HCT116 (cell line): ENCODE data around the gene RPLP2.

ENCODE experiments used
- ATF3 ChIP-seq: IDR thresholded peaks from 2 replicates; pipeline ENCODE4 v1.6.1; 2012
- CEBPB ChIP-seq: IDR thresholded peaks from 2 replicates; pipeline ENCODE4 v1.6.1; 2012; ENCODE audit warnings: low read depth
- EZH2 ChIP-seq: fragments of 200-600 bp; sonication (generic); IDR thresholded peaks from 2 replicates; pipeline ENCODE4 v1.6.1; 2017; ENCODE audit warnings: antibody characterized with exemption, mixed run types
- EZH2phosphoT487 ChIP-seq: fragments of 200-600 bp; IDR thresholded peaks from 2 replicates; pipeline ENCODE4 v1.6.1; 2018; ENCODE audit warnings: antibody characterized with exemption, borderline replicate concordance
- FOSL1 ChIP-seq: IDR thresholded peaks from 2 replicates; pipeline ENCODE4 v1.6.1; 2012; ENCODE audit warnings: low read depth
- POLR2A ChIP-seq: IDR thresholded peaks from 2 replicates; pipeline ENCODE4 v1.7.0; 2011; ENCODE audit warnings: borderline replicate concordance; ENCODE audit not compliant: insufficient read depth, insufficient read length; ENCODE audit errors: extremely low read depth
- POLR2AphosphoS5 ChIP-seq: IDR thresholded peaks from 2 replicates; pipeline ENCODE4 v1.6.1; 2011; ENCODE audit warnings: mild to moderate bottlenecking, low read depth, low read length, moderate library complexity
- REST ChIP-seq: IDR thresholded peaks from 2 replicates; pipeline ENCODE4 v1.6.1; 2012; ENCODE audit warnings: low read depth
- SRF ChIP-seq: IDR thresholded peaks from 2 replicates; pipeline ENCODE4 v1.6.1; 2012; ENCODE audit warnings: low read depth
- TF ChIP-seq, protein P1 (sequence below), 3 experiments: fragments of 200-600 bp in 1 of 3; sonication (generic) in 1 of 3; IDR thresholded peaks in 2 of 3; conservative IDR thresholded peaks in 1 of 3; 2 replicates each; pipeline ENCODE4 v1.5.1; 2012 to 2017; ENCODE audit warnings: low read depth in 2 of 3, low read length in 2 of 3, antibody characterized with exemption in 1 of 3, borderline replicate concordance in 1 of 3, control low read depth in 1 of 3, mild to moderate bottlenecking in 1 of 3, mixed read lengths in 1 of 3, mixed run types in 1 of 3, moderate library complexity in 1 of 3; ENCODE audit not compliant: insufficient read depth in 1 of 3

DNA sequence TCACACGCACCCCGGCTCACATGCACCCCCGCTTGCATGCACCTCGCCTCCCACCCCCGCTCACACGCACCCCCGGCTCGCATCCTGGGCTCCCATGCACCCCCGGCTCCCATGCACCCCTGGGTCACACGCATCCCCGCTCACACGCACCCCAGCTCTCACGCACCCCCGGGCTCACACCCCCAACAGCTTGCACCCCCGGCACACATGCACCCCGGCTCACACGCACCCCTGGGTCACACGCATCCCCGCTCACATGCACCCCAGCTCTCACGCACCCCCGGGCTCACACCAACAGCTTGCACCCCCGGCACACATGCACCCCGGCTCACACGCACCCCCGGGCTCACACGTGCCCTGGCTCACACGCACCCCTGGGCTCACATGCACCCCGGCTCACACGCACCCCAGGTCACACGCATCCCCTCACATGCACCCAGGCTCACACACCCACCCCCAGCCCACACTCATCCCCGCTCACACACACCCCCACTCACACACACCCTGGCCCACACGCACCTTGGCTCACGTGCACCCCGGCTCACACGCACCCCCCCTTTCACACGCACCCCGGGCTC is 49.1 kb downstream of the RPLP2 start:
- TF ChIP-seq POLR2A (no peak), CEBPB (no peak), REST (no peak), ATF3 (no peak), POLR2AphosphoS5 (no peak), EZH2phosphoT487 (no peak), EZH2 (no peak), SRF (no peak), FOSL1 (no peak)
- TF ChIP-seq, protein P1, sequence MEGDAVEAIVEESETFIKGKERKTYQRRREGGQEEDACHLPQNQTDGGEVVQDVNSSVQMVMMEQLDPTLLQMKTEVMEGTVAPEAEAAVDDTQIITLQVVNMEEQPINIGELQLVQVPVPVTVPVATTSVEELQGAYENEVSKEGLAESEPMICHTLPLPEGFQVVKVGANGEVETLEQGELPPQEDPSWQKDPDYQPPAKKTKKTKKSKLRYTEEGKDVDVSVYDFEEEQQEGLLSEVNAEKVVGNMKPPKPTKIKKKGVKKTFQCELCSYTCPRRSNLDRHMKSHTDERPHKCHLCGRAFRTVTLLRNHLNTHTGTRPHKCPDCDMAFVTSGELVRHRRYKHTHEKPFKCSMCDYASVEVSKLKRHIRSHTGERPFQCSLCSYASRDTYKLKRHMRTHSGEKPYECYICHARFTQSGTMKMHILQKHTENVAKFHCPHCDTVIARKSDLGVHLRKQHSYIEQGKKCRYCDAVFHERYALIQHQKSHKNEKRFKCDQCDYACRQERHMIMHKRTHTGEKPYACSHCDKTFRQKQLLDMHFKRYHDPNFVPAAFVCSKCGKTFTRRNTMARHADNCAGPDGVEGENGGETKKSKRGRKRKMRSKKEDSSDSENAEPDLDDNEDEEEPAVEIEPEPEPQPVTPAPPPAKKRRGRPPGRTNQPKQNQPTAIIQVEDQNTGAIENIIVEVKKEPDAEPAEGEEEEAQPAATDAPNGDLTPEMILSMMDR (IDR thresholded peaks at IDR 0.05 in 2 of 3, conservative IDR thresholded peaks at IDR 0.05 in 1 of 3; ENCODE audit: borderline replicate concordance in 1 of 3, insufficient read depth in 1 of 3, low read depth in 2 of 3, low read length in 2 of 3): no peak
